ENCODE results near the gene CD14.
"Not testable (repeated sequence)": the region's sequence is repeated elsewhere in the genome, so short reads cannot be mapped to it uniquely, and the experiment has no call there.

Gene CD14

DNA sequence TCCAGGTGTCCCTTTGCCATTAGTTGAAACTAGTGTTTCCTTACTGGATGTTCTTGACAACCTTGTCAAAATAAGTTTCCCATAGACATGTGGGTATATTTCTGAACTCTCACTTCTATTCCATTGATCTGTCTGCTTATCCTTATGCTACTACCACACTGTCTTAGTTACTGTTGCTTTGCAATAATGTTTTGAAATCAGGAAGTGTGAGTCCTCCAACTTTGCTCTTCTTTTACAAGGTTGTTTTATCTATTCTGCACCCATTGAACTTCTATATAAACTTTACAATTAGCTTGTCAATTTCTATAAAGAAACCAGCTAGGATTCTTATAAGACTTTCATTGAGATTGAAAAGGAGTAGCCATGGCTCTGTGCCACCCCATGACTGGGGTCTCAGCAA is 24.3 kb downstream of the CD14 start:
- DNase-seq (ENCODE audit: low read depth): no peak
- TF ChIP-seq, protein P1, sequence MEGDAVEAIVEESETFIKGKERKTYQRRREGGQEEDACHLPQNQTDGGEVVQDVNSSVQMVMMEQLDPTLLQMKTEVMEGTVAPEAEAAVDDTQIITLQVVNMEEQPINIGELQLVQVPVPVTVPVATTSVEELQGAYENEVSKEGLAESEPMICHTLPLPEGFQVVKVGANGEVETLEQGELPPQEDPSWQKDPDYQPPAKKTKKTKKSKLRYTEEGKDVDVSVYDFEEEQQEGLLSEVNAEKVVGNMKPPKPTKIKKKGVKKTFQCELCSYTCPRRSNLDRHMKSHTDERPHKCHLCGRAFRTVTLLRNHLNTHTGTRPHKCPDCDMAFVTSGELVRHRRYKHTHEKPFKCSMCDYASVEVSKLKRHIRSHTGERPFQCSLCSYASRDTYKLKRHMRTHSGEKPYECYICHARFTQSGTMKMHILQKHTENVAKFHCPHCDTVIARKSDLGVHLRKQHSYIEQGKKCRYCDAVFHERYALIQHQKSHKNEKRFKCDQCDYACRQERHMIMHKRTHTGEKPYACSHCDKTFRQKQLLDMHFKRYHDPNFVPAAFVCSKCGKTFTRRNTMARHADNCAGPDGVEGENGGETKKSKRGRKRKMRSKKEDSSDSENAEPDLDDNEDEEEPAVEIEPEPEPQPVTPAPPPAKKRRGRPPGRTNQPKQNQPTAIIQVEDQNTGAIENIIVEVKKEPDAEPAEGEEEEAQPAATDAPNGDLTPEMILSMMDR (IDR thresholded peaks at IDR 0.05; ENCODE audit: control insufficient read depth, insufficient read depth, low read depth, low read length, missing control alignments): no peak
- H3K4me3 ChIP-seq (ENCODE audit: control insufficient read depth, low read depth, low read length): no peak overlapping the region

DNA sequence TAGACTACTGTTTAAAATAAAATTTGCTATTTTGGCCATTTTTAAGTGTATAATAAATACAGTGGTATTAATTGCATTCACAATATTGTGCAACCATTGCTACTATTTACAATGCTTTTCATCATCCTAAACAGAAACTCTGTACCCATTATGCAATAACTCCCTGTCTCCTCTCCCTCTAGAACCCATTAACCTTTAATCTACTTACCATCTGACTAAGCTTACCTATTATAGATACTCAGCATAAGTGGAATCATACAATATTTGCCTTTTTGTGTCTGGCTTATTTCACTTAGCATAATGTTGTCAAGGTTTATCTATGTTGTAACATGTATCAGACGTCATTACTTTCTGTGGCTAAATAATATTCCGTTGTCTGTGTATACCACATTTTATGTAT is 25.9 kb downstream of the CD14 start:
- DNase-seq (ENCODE audit: low read depth): no peak
- TF ChIP-seq, protein P1 (IDR thresholded peaks at IDR 0.05; ENCODE audit: control insufficient read depth, insufficient read depth, low read depth, low read length, missing control alignments): no peak
- no peak overlapping the region for H3K4me3 ChIP-seq (ENCODE audit: control insufficient read depth, low read depth, low read length)

DNA sequence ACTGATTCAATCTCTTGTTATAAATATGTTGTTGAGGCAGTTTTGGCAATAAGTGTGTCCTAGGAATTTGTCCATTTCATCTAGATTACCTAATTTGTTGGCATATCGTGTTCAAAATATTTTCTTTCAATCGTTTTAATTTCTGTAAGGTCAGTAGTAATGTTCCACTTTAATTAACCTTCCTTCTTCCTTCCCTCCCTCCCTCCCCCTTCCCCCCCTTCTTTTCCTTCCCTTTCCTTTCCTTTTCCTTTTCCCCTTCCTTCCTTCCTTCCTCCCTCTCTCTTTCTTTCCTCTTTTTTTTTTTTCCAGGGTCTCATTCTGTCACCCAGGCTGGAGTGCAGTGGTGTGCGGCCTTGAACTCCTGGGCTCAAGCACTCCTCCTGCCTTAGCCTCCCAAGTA is 27.1 kb downstream of the CD14 start:
- DNase-seq (ENCODE audit: low read depth): no peak
- H3K4me3 ChIP-seq (ENCODE audit: control insufficient read depth, low read depth, low read length): no peak overlapping the region
- TF ChIP-seq, protein P1 (IDR thresholded peaks at IDR 0.05; ENCODE audit: control insufficient read depth, insufficient read depth, low read depth, low read length, missing control alignments): no peak

DNA sequence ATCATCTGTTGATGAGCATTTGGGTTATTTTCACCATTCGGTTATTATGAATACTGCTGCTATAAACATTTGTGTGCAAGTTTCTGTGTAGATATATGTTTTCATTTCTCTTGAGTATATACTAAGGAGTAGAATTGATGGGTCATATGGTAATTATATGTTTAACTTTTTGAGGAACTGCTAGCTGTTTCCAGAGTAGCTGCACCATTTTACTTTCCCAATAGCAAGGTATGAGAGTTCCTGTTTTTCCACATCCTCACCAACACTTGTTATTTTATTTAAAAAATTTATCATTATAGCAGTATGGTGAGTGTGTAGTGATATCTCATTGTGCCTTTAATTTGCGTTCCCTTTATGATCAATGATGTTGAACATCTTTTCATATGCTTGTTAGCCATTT is 29.2 kb downstream of the CD14 start:
- no peak for DNase-seq (ENCODE audit: low read depth)

DNA sequence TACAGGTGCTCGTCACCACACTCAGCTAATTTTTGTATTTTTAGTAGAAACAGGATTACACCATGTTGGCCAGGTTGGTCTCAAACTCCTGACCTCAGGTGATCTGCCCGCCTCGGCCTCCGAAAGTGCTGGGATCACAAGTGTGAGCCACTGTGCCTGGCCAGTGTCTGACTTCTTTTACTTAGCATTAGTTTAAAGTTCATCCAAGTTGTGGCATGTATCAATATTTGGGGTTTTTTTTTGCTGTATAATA is 29.6 kb downstream of the CD14 start:
- H3K4me3 ChIP-seq (ENCODE audit: control insufficient read depth, low read depth, low read length); DNase-seq (ENCODE audit: low read depth): not testable (repeated sequence)

More for the DNA sequence above, 29.2 kb downstream of the CD14 start:
- H3K4me3 ChIP-seq (ENCODE audit: control insufficient read depth, low read depth, low read length): no peak overlapping the region
- TF ChIP-seq, protein P1 (IDR thresholded peaks at IDR 0.05; ENCODE audit: control insufficient read depth, insufficient read depth, low read depth, low read length, missing control alignments): no peak

DNA sequence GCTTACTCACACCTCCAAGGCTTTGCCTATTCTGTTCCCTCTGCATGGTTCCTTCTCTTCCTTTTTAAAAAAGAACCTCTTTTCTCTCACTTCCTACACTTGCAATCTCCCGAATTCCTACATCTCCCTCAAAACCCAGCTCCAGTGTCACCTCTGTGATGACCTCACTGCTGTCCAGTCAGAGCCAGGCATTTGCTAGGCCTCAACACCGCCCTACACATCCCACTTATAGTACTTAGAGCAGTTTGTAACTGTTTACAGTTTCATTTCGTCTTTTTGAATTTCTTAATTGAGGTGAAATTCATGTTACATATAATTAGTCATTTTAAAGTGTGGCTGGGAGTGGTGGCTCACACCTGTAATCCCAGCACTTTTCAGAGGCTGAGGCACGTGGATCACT is 30.8 kb downstream of the CD14 start:
- no peak overlapping the region for H3K4me3 ChIP-seq (ENCODE audit: control insufficient read depth, low read depth, low read length)
- TF ChIP-seq, protein P1 (IDR thresholded peaks at IDR 0.05; ENCODE audit: control insufficient read depth, insufficient read depth, low read depth, low read length, missing control alignments): no peak
- no peak for DNase-seq (ENCODE audit: low read depth)

DNA sequence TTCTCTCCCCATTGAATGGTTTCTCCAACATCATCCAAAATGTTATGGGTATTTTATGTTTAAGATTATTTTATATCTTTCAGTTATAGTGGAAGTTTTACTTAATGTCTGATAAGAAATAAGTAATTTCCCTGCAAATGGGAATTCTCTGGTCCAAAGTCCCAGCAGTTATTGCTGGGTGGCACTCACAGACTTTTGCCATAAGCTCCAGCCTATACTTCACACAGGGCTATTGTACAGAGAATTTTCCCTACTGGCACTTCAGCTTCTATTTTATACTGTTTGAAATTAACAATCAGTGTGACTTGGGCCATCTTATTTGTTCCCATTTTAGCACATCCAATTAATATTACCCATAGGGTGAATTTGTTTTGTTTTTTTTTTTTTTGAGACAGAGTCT is 32.9 kb downstream of the CD14 start:
- DNase-seq (ENCODE audit: low read depth): no peak
- TF ChIP-seq, protein P1 (IDR thresholded peaks at IDR 0.05; ENCODE audit: control insufficient read depth, insufficient read depth, low read depth, low read length, missing control alignments): no peak
- no peak overlapping the region for H3K4me3 ChIP-seq (ENCODE audit: control insufficient read depth, low read depth, low read length)
